ENCODE results near the gene SELENOP. TPM values are rescaled to one million over a fixed set of nuclear protein-coding genes. Genes with fewer than 3 reads are reported as not detected.
A peak's percentile ranks its signal among the peaks of the same experiment; 100 is the strongest.

Gene SELENOP
- total RNA-seq, 4 donors from 2014 or later: 79.2 to 489 (median 247) TPM

DNA sequence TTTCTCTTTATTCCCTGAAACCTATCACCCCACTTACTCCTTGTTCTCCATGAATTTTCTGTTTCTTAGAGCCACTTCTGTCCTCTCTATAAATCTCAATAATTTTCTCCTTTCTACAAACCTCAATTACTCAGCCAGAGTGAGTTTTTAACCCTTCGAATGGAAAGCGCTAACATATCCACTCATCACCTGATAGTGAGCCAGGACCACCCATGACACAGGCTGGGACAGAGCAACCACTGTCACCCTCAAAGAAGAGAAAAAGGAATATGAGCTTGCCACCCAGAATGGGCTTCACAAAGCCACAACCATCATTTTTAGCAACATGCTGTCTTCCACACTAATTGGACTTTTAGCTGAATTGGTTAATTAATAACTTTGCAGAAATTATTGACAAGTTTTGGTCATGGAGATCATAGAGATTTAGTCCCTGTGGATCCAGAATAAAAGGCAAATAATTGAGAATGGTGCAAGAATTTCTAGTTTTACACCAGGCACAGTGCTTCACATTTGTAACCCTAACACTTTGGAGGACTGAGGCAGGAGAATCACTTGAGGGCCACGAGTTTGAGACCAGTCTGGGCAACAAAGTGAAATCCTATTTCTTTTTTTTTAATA lies 32.1 kb upstream of the SELENOP start:
- H3K4me1 ChIP-seq: peaks cover 0 to 14% (median 0%) of the 10 kb centered on the region in 3 donors
- ATAC-seq: no peak
- no peak overlapping the region for H3K27ac ChIP-seq
- no peak overlapping the region for H3K4me3 ChIP-seq
- no peaks in the 10 kb centered on the region for H3K9me3 ChIP-seq
- WGBS, 2 donors (ENCODE audit: low coverage in 1 of 2): 90 to 93% methylated on average over 3 of the region's 3 CpGs
- TF ChIP-seq CTCF (IDR thresholded peaks at IDR 0.05) (no peak), POLR2A (IDR thresholded peaks at IDR 0.05) (no peak), EP300 (IDR thresholded peaks at IDR 0.05) (no peak), POLR2AphosphoS5 (IDR thresholded peaks at IDR 0.05) (no peak)
- H3K36me3 ChIP-seq: no peaks in the 10 kb centered on the region
- no peaks in the 10 kb centered on the region for H3K27me3 ChIP-seq

DNA sequence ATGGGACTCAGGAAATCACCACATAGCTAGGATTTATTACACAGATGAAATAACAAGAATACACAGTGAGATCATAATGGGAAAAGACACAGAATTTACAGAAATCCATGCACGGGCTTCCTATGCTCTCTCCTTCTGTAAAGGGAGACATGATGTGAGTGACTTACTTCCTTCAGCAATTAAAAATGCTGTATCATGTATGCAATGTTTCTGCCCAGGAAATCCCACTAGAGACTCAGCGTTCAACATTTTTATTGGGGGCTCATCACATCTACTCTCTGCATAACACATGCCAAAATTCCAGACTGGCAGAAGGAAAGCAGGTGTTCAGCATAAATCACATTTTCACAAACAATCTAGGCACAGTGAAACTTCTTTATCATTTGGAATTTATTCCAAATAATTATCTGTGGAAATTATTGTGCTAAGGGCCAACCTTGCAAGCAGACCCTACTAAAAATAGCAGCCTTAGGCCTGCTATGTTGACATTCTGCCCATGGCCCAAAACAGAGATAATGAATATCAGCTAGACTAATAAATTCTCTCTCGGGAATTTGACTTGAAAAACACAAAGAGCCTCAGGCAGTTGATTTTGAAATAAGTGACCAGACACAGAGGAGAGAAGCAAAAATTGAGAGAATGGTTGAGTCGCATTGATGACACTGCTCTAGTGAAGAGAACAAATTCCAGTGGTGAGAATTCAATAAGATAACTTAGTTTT lies 31.4 kb upstream of the SELENOP start:
- Histone ChIP-seq H3K36me3 (no peaks in the 10 kb centered on the region), H3K27me3 (no peaks in the 10 kb centered on the region), H3K27ac (no peak overlapping the region), H3K4me1 (peaks cover 0 to 14% (median 0%) of the 10 kb centered on the region in 3 donors), H3K9me3 (no peaks in the 10 kb centered on the region), H3K4me3 (no peak overlapping the region)
- WGBS, 2 donors (ENCODE audit: low coverage in 1 of 2): 29 to 51% methylated on average over 4 of the region's 4 CpGs
- no peak for ATAC-seq
- TF ChIP-seq POLR2A (IDR thresholded peaks at IDR 0.05) (no peak), CTCF (IDR thresholded peaks at IDR 0.05) (no peak), EP300 (IDR thresholded peaks at IDR 0.05) (no peak), POLR2AphosphoS5 (IDR thresholded peaks at IDR 0.05) (no peak)

GRCh38 chr5:42840842-42841567 lies 29.3 kb upstream of the SELENOP start:
- 73 to 78% methylated on average over 3 to 5 of the region's 5 CpGs for WGBS, 2 donors (ENCODE audit: low coverage in 1 of 2)
- Histone ChIP-seq H3K4me1 (peaks cover 0 to 14% (median 0%) of the 10 kb centered on the region in 3 donors), H3K36me3 (no peaks in the 10 kb centered on the region), H3K27me3 (no peaks in the 10 kb centered on the region), H3K9me3 (no peaks in the 10 kb centered on the region), H3K4me3 (no peak overlapping the region), H3K27ac (peak overlapping the region in 3 of 4 donors; percentile 9 to 70 (median 29))
- ATAC-seq: no peak
- TF ChIP-seq EP300 (IDR thresholded peaks at IDR 0.05): no peak
- TF ChIP-seq POLR2AphosphoS5 (IDR thresholded peaks at IDR 0.05): no peak
- no peak for TF ChIP-seq CTCF (IDR thresholded peaks at IDR 0.05)
- TF ChIP-seq POLR2A (IDR thresholded peaks at IDR 0.05): no peak

DNA sequence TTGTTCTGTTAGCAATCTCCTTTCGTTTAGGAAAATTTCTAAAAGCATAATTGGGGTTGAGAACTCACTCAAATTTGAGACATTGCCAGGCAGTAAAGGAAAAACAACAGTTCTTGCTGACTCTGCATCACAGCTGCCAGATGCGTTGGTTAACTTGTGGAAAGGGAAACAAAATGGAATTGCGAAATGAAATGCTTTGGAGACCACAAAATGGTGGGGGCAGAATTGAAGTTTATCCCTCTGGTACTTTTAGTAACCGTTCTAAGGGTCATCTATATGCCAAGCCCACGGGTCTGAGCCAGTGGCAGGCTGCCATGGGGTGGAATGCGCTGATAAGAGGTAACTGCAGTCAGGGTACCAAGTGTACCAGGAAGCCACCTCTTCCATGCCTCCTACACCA lies 28.6 kb upstream of the SELENOP start:
- WGBS, 2 donors (ENCODE audit: low coverage in 1 of 2): 29 to 42% methylated on average over 4 to 6 of the region's 6 CpGs
- no peak overlapping the region for H3K4me3 ChIP-seq
- H3K36me3 ChIP-seq: no peaks in the 10 kb centered on the region
- no peaks in the 10 kb centered on the region for H3K9me3 ChIP-seq
- no peaks in the 10 kb centered on the region for H3K27me3 ChIP-seq
- TF ChIP-seq CTCF (IDR thresholded peaks at IDR 0.05) (no peak), POLR2AphosphoS5 (IDR thresholded peaks at IDR 0.05) (peak; percentile 57)
- peak overlapping the region in 3 of 4 donors; percentile 9 to 70 (median 29) for H3K27ac ChIP-seq
- ATAC-seq: peak; percentile 66
- peaks cover 0 to 14% (median 0%) of the 10 kb centered on the region in 3 donors for H3K4me1 ChIP-seq
